SH-SY5Y (cell line): ENCODE measurements around the gene ABCA13.

ENCODE experiments used
- GATA2 ChIP-seq: IDR thresholded peaks from 2 replicates; pipeline ENCODE4 v1.6.1; 2011; ENCODE audit warnings: mild to moderate bottlenecking, low read depth, low read length
- GATA3 ChIP-seq: IDR thresholded peaks from 2 replicates; pipeline ENCODE4 v1.6.1; 2011; ENCODE audit warnings: low read depth, mild to moderate bottlenecking, low read length, moderate library complexity

The ABCA13 gene

DNA sequence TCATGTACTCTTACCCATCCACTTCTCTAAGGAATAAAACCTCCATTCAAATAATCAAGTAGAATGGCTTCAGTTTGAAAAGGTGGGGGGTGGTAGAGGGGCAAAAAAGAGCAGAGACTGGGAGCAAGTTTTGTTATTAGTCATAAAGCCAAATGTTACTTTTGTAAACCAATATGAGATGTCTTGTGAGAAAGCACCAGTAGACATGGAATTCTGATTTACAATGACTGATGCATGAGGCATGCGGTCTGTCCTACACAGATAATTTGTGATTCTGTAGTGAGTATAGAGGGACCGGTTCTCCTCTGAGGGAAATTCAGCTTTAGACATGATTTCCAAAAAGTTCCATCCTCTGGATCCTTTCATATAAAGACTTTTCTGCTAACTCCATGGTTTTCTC is 12.9 kb upstream of the ABCA13 start:
- TF ChIP-seq GATA2 (no peak), GATA3 (no peak)

DNA sequence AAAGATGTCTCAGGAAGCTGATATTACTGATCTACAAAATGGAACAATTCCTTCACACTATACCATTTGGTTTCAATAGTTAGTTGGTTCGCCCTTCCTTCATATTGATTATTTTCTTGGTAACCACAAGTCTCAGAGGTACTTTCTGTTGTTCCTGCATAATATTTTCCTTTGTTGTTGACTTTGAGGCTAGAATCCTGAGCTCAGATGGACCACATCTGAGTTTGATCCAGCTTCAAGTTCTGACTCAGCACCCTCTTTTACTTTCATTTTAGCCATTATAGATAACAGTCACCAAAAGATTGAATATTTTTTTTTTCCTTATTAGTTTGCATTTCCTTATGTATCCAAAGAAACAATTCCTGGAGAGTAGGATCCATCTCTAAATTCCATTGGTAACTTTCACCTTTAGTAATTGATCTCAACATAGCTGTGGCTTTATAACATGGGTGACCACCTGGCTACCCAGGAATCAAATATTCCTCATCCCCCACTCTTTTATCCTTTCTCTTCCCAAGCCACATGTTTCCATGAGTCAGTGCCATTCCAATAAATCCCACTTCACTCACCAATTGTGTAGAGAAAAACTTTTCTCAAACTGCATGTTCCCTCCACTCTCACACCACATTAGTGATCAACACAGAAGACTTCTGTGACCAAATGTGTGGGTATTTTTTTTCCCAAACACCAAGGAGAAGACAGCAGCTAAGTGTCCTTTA is 9.7 kb upstream of the ABCA13 start:
- TF ChIP-seq GATA3 (no peak), GATA2 (no peak)

DNA sequence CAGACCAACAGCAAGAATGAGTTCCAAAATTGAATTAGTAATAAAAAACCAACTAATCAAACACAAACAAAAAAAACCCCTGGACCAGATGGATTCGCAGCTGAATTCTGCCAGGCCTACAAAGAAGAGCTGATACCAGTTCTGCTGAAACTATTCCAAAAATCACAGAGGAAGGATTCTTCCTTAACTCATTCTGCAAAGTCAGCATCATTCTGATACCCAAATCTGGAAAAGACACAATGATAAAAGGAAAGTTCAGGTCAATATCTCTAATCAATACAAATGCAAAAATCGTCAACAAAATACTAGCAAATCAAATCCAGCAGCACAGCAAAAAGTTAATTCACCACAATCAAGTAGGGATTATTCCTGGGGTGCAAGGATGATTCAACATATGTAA is 6.1 kb upstream of the ABCA13 start:
- TF ChIP-seq GATA3, result no peak
- TF ChIP-seq GATA2, result no peak

DNA sequence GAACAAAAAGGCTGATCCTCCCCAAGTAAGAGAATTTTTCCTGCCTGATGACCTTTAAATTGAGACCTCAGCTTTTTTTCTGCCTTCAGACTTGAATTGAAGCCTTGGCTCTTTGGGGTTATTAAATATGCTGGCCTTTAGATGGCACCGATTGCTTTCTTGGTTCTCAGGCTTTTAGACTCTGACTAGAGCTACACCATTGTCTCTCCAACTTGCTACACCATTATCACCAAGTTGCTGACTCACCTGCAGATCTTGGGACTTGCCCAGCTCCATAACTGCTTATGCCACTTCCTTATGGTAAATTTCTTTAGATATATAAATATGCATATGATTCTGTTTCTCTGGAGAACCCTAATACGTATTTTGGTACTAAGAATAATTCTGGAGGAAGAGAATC is 3.1 kb upstream of the ABCA13 start:
- no peak for TF ChIP-seq GATA3
- TF ChIP-seq GATA2, result no peak

DNA sequence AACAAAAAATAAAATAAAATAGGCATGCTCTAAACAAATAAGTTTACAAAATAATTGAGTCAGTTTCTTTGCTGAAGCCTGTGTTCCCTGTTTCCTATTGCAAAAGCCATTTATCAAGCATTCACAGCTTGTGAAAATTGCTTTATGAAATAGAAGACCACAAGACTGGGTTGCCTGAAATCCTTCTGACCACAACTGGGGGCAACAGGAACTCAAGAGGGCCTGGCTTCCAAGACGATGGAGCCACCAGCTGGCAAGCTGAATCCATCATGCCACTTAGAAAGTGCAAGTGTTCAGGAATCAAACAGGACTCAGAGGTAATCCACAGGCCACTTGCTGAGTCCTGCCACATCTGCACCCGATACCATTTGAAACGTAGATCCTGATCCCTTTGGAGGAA is 752 bp upstream of the ABCA13 start:
- TF ChIP-seq GATA2 (no peak), GATA3 (no peak)

DNA sequence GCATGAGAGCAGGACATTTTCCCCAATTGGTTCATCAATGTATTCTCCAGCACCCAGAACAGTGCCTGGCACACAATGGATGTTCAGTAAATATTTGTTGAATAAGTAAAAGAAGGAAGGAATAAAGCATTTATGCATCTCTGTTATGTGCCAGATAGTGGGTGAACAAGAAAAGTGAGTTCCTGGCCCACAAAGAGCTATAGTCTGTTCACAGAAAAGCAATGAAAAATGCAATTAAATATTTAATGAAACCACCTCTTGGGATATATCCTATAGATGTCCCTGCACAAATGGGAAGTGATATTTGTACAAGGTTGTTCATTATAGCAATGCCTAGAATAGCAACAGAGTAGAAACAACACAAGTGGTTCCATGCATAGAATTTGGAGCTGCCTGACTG is 2.1 kb downstream of the ABCA13 start:
- no peak for TF ChIP-seq GATA3
- no peak for TF ChIP-seq GATA2

DNA sequence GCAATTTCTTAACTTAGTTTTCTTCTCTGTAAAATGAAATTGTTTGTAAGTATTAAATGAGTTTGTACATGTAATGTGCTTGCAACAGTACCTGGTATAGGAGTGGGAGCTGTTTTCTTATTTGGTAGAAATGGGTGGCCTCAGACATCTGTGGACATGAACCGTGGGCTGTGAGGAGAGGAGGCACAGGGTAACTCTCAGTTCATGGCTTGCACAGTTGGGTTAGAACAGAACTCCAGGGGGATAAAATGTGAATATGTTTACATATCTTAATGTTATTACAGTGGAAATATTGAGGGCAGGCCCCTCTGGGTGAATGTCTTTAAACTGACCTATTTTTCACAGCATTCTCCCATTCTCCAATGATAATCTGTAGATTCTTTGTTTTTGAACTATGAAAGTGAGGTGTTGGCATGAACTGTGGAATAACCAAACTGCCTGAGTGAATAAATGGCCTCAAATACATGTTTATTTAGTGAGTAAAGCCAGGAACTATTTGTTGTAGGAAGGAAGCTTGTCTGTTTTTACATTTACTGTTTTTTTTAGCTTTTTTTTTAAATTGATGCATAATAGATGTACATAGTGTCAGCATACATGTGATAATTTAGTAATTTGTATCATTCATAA is 2.6 kb downstream of the ABCA13 start:
- TF ChIP-seq GATA3, result no peak
- no peak for TF ChIP-seq GATA2

DNA sequence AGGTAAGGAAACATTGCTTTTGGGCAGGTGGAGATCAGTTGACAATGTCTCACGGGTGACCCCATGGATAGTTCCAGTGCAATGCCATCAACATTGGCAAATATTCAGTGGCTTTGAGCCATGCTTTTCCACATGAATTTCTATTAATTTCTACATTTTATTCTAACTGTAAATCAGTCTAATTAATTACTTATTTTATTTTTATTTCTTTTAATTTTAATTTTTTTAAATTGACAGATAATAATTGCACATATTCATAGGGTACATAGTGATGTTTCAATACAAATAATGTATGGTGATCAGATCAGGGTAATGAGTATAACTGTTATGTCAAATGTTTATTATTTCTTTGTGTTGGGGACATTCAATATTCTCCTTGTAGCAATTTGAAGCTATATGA is 3.8 kb downstream of the ABCA13 start:
- TF ChIP-seq GATA2 (no peak), GATA3 (no peak)

DNA sequence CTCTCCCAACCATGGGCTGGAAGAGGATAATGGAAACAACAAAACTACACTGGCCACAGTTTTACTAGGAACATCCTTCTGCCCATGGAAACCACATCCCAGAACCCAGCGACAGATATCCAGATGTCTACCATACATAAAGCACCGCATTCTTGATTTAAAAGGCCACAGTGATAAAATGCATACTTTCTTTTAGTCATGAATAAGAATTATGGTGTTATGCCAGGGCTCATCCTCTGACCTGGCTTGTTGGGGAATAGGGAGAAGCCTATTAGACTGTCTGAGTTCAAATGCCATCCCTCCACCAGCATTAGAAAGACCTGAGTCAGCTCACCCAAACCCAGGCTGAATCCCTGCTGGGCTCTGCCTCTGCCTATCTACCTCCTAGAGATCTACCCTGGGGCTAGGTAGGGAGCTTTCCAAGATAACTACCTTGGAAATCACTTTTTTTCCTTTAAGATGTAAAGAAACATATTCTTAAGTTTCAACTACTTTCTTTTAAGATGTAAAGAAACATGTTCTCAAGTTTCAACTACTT is 5.2 kb downstream of the ABCA13 start:
- TF ChIP-seq GATA2 (no peak), GATA3 (no peak)

DNA sequence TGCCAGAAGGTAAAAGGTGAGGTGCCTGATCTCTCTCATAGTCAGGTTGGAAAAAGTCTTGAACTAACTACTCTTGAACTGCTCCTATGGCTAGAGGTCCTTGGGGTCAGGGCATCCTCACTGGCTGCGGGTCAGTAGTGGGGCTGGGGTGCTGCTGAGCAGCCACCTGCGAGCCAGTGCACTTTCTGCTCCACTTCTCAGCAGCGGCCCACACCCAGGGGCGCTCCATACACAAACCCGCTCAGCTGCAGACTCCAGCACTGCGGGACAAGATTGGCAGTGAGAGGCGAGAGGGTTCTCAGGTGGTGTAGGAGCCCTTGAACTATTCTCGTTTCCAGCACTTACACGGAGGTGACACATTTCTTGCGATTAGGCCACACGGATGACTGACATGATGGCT is 6.0 kb downstream of the ABCA13 start:
- TF ChIP-seq GATA2 (no peak), GATA3 (no peak)

DNA sequence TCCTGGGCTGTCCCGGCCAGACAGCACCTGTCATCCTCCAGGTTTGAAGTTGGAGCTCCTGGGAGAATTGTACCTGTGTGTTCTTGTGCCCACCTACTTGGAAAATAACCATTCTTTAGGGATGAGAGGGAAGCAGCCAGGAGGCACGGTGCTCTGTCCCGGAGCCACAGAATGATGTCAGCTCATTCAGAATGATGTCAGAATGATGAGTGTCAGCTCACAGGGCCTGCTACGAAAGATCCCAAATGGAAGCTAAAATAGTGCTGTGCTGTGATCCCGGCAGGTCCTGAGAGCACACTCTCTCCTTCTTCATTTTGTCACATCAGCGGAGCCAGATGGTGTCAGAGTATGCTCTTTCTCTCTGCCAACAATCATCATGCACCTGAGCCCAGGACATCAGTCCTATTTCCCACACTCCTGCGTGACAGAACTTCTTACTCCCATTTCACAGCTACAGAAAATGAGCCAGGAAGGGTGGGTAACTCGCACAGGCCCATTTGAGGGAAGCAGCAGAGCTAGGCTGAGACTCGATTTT is 8.3 kb downstream of the ABCA13 start:
- TF ChIP-seq GATA2, result no peak
- TF ChIP-seq GATA3, result no peak

DNA sequence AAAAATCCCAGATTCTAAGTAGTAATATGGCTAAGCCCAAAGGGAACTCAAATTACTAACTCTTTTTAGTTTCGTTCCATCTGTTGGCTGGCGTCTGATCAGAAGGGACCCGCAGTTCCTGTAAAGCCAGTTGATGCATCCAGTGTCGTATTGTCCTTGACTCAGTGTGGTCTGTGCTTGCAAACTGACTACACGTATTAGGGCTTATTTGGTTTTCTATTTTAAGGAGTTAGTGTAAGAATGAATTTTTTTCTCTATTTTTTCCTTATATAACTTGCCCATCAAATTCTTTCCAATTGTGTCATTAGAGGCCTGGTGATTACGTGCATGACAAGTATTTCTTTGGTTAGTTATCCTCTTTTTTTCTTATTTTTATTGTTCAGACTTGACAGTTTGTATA is 9.7 kb downstream of the ABCA13 start:
- no peak for TF ChIP-seq GATA2
- no peak for TF ChIP-seq GATA3

DNA sequence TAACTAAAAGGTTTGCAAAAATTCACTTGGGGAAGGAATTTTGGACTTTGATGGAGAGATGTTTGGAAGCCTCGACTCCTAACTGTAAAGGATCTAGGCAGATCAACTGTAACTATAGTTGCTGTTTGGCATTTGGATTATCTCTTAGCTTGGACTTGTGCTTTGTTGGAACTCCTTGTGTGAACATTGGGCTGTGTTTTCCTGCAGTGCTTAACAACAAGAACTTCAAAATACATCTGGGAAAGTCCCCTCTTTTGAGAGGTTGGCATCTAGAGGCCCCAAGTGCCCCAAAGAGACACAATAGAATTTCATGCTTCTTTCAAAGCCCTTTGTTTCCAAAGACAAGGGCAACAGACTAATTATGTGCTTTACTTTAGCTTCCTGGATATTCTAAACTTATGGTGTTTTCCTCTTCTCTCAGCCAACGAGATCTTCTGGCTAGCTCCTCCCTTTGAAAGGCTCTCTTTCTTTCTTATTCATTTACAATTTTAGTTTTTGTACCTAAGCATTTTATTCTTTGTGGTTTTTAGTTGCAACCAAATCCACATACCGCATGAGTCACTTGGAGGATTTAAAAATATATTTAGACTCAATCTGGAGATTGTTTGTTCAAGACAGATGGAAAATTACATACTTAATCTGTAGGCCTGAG is 11.6 kb downstream of the ABCA13 start:
- no peak for TF ChIP-seq GATA2
- TF ChIP-seq GATA3, result no peak

DNA sequence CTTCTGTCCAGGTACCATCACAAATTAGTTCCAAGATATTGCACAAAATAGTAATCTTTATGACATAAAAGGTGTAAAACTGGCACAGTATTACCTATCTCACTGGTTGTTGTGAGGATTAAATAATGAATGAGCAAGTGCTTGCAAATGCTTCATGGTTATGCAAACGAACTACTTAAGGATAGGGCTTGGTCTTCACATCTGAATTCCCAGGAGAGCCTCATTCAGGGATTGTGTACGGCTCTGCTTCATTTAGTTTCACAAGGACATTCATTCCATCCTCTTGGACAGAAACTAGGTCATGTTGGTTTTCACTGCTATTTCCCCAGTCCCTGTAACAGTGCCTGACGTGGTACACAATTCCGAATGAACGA is 12.1 kb downstream of the ABCA13 start:
- no peak for TF ChIP-seq GATA3
- TF ChIP-seq GATA2, result no peak

DNA sequence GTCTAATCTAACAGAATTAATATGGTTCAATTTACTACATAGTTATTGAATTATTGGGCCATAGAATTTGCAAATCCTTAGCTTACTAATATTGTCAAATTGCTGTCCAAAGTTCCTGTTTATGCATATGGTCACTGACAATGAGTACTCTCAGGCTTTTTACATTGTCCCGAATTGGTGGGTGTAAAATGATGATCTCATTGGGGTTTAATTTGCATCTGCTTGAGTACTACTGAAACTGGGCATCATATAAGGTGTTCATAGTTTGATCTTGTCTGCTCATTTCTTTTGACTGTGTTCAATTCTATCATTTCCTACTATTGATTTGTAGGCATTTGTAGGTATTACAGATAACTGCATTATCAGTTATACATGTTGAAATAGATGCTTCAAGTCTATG is 12.7 kb downstream of the ABCA13 start:
- no peak for TF ChIP-seq GATA3
- no peak for TF ChIP-seq GATA2
